Measurements from ENCODE around the gene ZNF575.

ZNF575 gene

DNA sequence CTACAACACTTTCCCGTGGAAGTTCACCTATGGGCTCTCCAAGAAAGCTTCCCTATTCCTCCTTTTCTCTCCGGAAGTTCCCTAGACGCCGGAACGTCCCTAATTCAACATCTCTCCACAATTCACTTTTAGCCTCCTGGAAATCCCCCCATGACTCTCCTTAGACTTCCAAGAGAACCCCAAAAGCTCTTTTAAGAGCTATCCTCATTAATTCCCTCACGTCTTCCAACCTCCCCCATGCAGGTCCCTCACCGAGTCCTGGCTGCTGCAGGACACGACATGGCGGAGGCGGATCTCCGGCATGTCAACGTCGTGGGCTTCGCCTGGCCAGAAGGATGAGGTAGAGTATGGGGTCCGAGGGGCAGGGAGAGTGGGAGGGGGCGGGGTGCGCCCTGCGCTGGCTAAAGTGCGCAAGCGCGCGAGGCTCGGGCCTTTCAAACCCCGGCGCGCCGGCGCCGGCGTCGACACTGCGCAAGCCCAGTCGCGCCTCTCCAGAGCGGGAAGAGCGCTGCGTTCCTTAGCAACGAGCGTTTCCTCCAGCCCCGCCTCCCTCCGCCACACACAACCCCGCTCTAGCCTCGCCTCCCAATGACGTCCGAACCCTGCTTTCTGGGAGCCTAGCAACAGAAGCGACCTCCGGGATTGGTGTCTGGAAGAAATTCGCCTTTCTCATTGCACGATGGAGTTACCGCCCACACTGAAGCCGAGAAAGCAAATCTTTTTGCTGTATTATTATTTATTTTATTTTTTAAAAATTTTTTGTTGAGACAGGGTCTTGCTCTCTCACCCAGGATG lies 42.4 kb downstream of the ZNF575 start, which contains the start of the genes PINLYP and XRCC1:
TSS of gene PINLYP (plus strand) at position 646 of the 795 bp plus-strand sequence. CDS start 1,391 bp downstream, outside the sequence.
TSS of gene XRCC1 (minus strand) at position 372 of the 795 bp plus-strand sequence. CDS start at position 303, 69 bp downstream.
- DNase-seq: peak; percentile 99

DNA sequence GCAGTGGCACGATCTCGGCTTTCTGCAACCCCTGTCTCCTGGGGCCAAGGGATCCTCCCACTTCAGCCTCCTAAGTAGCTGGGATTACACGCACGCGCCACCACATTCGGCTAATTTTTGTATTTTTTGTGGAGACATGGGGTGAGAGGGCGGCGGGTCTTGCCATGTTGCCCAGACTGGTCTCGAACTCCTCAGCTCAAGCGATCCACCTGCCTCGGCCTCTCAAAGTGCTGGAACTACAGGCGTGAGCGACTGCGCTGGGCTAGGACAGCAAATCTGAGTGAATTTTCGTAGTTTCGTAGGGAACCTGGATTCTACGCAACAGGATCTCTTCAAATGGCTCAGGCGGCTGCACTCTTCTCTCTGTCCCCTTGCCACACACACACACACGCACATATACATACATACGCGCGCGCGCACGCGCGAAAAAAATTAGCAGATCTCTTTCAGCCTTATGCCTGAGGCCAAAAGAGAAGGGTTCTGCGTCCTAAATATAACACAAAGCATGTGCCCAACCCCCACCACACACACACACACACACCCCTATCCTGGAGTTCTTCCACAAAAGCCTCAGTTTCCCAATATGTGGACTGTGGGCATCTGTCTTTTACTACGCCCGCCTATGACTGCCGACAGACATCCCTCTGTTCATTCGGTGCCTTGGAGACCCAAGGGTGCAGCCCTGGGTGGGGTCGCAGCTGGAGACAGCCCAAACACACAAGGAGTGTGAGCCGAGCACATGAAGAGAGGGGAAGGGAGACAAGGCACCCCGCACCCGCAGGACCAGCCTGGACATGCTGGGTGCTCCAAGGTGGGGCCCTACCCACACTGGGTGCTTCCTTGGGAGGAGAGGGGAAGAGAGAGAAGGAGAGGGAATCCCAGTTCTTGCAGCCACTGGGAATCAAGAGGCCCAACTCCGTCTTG lies 43.2 kb downstream of the ZNF575 start:
- no peak for DNase-seq

DNA sequence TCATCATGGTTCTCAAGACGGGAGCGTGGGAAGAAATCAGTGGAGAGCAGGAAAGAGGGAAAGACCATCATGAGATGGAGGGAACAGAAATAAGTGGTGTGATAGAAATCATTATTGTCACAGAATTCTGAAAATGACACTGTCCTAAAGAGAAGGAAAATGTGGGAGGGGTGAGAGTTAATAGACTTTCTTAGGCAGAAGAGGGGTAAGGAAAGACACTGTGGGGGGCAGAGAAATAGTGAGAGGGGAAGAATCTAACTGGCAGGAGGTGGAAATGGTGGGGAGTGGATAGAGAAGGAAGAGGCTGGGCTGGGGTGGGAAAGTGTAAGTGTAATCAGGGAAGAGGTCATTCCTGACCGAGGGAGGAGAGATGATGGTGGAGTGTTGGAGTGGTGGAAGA lies 45.8 kb downstream of the ZNF575 start:
- DNase-seq: no peak

DNA sequence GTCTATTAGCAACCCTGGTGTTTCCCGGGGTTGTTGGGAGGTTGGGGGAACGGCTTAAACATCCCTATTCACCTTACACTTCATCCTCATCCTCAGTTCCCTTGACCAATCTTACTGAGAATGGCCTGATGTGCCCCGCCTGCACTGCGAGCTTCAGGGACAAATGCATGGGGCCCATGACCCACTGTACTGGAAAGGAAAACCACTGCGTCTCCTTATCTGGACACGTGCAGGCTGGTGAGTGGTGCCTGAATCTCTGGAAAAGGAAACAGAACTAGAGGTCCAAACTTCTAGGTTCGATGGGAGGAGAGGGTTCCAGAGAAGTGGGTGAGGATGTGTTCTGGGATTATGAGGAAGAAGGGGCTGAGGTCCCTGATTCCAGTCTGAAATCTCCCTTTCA lies 48.5 kb downstream of the ZNF575 start:
- no peak for DNase-seq

DNA sequence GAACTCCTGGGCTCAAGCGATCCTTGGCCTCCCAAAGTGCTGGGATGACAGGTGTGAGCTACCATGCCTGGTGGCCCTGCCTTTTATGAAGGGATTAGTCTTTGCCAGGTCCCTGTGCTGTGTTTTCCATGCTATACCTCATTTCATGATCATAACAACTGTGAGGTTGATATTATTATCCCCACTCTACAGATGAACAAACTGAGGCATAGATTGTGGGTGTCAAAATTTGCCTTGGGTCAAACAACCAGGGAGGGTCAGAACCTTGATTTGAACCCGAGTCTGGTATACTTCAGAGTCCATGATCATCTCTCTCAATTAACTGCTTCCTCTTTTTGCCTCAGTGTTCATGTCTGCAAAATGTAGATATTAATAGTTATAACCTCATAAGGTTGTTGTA lies 49.5 kb downstream of the ZNF575 start:
- no peak for DNase-seq

DNA sequence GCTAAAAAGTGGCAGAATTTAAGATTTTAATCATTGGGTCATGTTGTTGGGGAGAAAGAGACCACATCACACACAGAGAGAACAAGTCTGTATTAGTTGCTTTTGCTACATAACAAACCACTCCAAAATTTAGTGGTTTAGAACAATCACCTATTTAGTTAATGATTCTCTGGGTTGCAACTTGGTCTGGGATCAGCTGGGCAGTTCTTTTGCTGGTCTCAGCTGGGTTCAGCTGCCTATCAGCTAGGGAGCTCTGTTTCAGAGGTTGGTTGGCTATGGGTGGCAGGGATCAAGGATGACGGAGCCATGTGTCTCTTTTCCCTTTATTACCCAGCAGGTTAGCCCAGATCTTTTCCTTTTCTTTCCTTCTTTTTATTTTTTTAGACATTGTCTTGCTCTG lies 51.5 kb downstream of the ZNF575 start:
- no peak for DNase-seq

All from NCI-H526 treated with DMSO at 0.1 percent for 48 hours (cell line).